H9 (cell line): Measurements from ENCODE around the gene FOXO6. TPM values are rescaled to one million over a fixed set of nuclear protein-coding genes. Genes with fewer than 3 reads are reported as not detected.

ENCODE experiments used
- DNase-seq: peaks from one replicate; pipeline ENCODE4 v3.0.0-alpha.2; 2017
- H2AFZ ChIP-seq: one replicate; pipeline ENCODE4 v1.6.1; 2013; ENCODE audit warnings: mild to moderate bottlenecking, low read length, control low read depth, moderate library complexity
- H2AK5ac ChIP-seq: 2 replicates; pipeline ENCODE4 v1.6.1; 2013; ENCODE audit warnings: low read length, control low read depth, mixed read lengths; ENCODE audit not compliant: insufficient read length
- H2BK120ac ChIP-seq: one replicate; pipeline ENCODE4 v1.6.1; 2013; ENCODE audit warnings: low read depth, mild to moderate bottlenecking, low read length, control low read depth, inconsistent platforms; ENCODE audit not compliant: poor library complexity, severe bottlenecking
- H2BK12ac ChIP-seq: 2 replicates; pipeline ENCODE4 v1.6.1; 2013; ENCODE audit warnings: low read length, control low read depth, mixed read lengths, low read depth; ENCODE audit not compliant: insufficient read length
- H2BK15ac ChIP-seq: 2 replicates; pipeline ENCODE4 v1.6.1; 2013; ENCODE audit warnings: low read depth, low read length, control low read depth
- H2BK20ac ChIP-seq: one replicate; pipeline ENCODE4 v1.6.1; 2013; ENCODE audit warnings: low read depth, mild to moderate bottlenecking, low read length, control low read depth, inconsistent platforms; ENCODE audit not compliant: poor library complexity, severe bottlenecking
- H2BK5ac ChIP-seq: 2 replicates; pipeline ENCODE4 v1.6.1; 2013; ENCODE audit warnings: low read length, control low read depth, mixed read lengths; ENCODE audit not compliant: insufficient read length
- H3K14ac ChIP-seq: 2 replicates; pipeline ENCODE4 v1.6.1; 2013; ENCODE audit warnings: low read length, control low read depth; ENCODE audit not compliant: insufficient read depth
- H3K18ac ChIP-seq: 2 replicates; pipeline ENCODE4 v1.6.1; 2013; ENCODE audit warnings: low read depth, mild to moderate bottlenecking, mixed read lengths, low read length, control low read depth; ENCODE audit not compliant: insufficient read length
- H3K23ac ChIP-seq: 2 replicates; pipeline ENCODE4 v1.6.1; 2013; ENCODE audit warnings: low read length, control low read depth, mixed read lengths, low read depth; ENCODE audit not compliant: insufficient read length
- H3K23me2 ChIP-seq: 2 replicates; pipeline ENCODE4 v1.6.1; 2013; ENCODE audit warnings: low read depth, mild to moderate bottlenecking, mixed read lengths, low read length, control low read depth; ENCODE audit not compliant: insufficient read length, poor library complexity, severe bottlenecking
- H3K27ac ChIP-seq: 2 replicates; pipeline ENCODE4 v1.5.1; 2013; ENCODE audit warnings: low read length, control low read depth, mixed read lengths, low read depth; ENCODE audit not compliant: insufficient read length
- H3K27me3 ChIP-seq: 2 replicates; pipeline ENCODE4 v1.6.1; 2013; ENCODE audit warnings: low read length, control low read depth, inconsistent platforms; ENCODE audit not compliant: insufficient read depth
- H3K4ac ChIP-seq: 2 replicates; pipeline ENCODE4 v1.6.1; 2013; ENCODE audit warnings: low read depth, mild to moderate bottlenecking, control low read depth, inconsistent platforms, low read length, moderate library complexity
- H3K4me1 ChIP-seq: 2 replicates; pipeline ENCODE4 v1.6.1; 2013; ENCODE audit warnings: low read length, control low read depth, inconsistent platforms; ENCODE audit not compliant: insufficient read depth
- H3K4me2 ChIP-seq: 2 replicates; pipeline ENCODE4 v1.6.1; 2013; ENCODE audit warnings: low read length, control low read depth, mixed read lengths; ENCODE audit not compliant: insufficient read length, insufficient read depth
- H3K56ac ChIP-seq: 2 replicates; pipeline ENCODE4 v1.6.1; 2013; ENCODE audit warnings: low read depth, mild to moderate bottlenecking, mixed read lengths, low read length, control low read depth; ENCODE audit not compliant: insufficient read length
- H3K79me1 ChIP-seq: 2 replicates; pipeline ENCODE4 v1.6.1; 2013; ENCODE audit warnings: low read depth, mild to moderate bottlenecking, moderate library complexity, low read length, control low read depth, inconsistent platforms; ENCODE audit not compliant: insufficient read depth, poor library complexity, severe bottlenecking
- H3K79me2 ChIP-seq: 2 replicates; pipeline ENCODE4 v1.6.1; 2013; ENCODE audit warnings: low read length, control low read depth, inconsistent platforms; ENCODE audit not compliant: insufficient read depth
- H3K9ac ChIP-seq: 2 replicates; pipeline ENCODE4 v1.6.1; 2013; ENCODE audit warnings: low read length, control low read depth, mixed read lengths; ENCODE audit not compliant: insufficient read length; ENCODE audit errors: extremely low read depth
- H3K9me3 ChIP-seq: one replicate; pipeline ENCODE4 v1.6.1; 2013; ENCODE audit warnings: low read depth, low read length, inconsistent platforms; ENCODE audit not compliant: control insufficient read depth
- H3T11ph ChIP-seq: one replicate; pipeline ENCODE4 v1.6.1; 2013; ENCODE audit warnings: mild to moderate bottlenecking, low read length, control low read depth, inconsistent platforms
- H4K20me1 ChIP-seq: one replicate; pipeline ENCODE4 v1.6.1; 2013; ENCODE audit not compliant: control insufficient read depth, insufficient read length, insufficient read depth
- H4K5ac ChIP-seq: 2 replicates; pipeline ENCODE4 v1.6.1; 2013; ENCODE audit warnings: low read depth, mild to moderate bottlenecking, mixed read lengths, low read length, control low read depth; ENCODE audit not compliant: insufficient read length
- H4K8ac ChIP-seq: replicated peaks from 2 replicates; pipeline ENCODE4 v1.6.1; 2013; ENCODE audit warnings: low read length, control low read depth, mixed read lengths, low read depth; ENCODE audit not compliant: insufficient read length
- H4K91ac ChIP-seq: 2 replicates; pipeline ENCODE4 v1.6.1; 2013; ENCODE audit warnings: low read depth, mild to moderate bottlenecking, moderate library complexity, mixed read lengths, low read length, control low read depth; ENCODE audit not compliant: insufficient read length
- H3K27ac Mint-ChIP-seq, 3 experiments: 2 replicates in 2 of 3; 3 replicates in 1 of 3; pipeline ENCODE4 v1.8.0; 2020 to 2021; ENCODE audit warnings: mixed read lengths in 3 of 3, mild to moderate bottlenecking in 1 of 3, moderate library complexity in 1 of 3
- H3K27me3 Mint-ChIP-seq: 2 replicates; pipeline ENCODE4 v1.8.0; 2021; ENCODE audit warnings: low read depth, mild to moderate bottlenecking, moderate library complexity, mixed read lengths
- H3K36me3 Mint-ChIP-seq, 3 experiments: 2 replicates in 2 of 3; 3 replicates in 1 of 3; pipeline ENCODE4 v1.8.0; 2020 to 2021; ENCODE audit warnings: low read depth in 3 of 3, mixed read lengths in 3 of 3; ENCODE audit not compliant: insufficient read depth in 1 of 3
- H3K4me1 Mint-ChIP-seq, 2 experiments: 2 replicates each; pipeline ENCODE4 v1.8.0; 2020; ENCODE audit warnings: mixed read lengths in 2 of 2
- H3K4me3 Mint-ChIP-seq, 2 experiments: 2 replicates in 1 of 2; 3 replicates in 1 of 2; pipeline ENCODE4 v1.8.0; 2020 to 2021; ENCODE audit warnings: mild to moderate bottlenecking in 2 of 2, mixed read lengths in 2 of 2, moderate library complexity in 1 of 2
- H3K9me3 Mint-ChIP-seq, 2 experiments: 2 replicates in 1 of 2; 3 replicates in 1 of 2; pipeline ENCODE4 v1.8.0; 2020; ENCODE audit warnings: mild to moderate bottlenecking in 2 of 2, mixed read lengths in 2 of 2, moderate library complexity in 1 of 2
- CTCF ChIP-seq: fragments of 200-600 bp; sonication (generic); conservative IDR thresholded peaks from 3 replicates; pipeline ENCODE4 v1.8.0; 2021; ENCODE audit warnings: antibody characterized with exemption, mild to moderate bottlenecking
- WGBS: extraction: QIAGEN DNeasy Blood & Tissue Kit; methylation state at CpG from one replicate; pipeline ENCODE4 v1.1.7; 2013; ENCODE audit warnings: missing lambda C conversion rate, low lambda C conversion rate, mixed read lengths; ENCODE audit not compliant: insufficient read length; ENCODE audit errors: extremely low coverage; 5-methylcytosine and 5-hydroxymethylcytosine counted together
- total RNA-seq: library from RNA; stranded (reverse); gene quantifications from 2 replicates; pipeline ENCODE4 v1.2.1, GENCODE V29; 2021

Gene FOXO6
- total RNA-seq, 1 experiment from 2014 or later: 0.83 TPM

- H3K27me3 ChIP-seq: no peaks in the 10 kb centered on the region
- H3T11ph ChIP-seq: no peak overlapping the region
- H3K4me1 Mint-ChIP-seq: peaks cover 2 to 4% of the 10 kb centered on the region in 2 experiments
- H3K36me3 Mint-ChIP-seq: no peaks in the 10 kb centered on the region
- no peak overlapping the region for H3K56ac ChIP-seq
- no peak overlapping the region for H3K4me2 ChIP-seq
- H3K27me3 Mint-ChIP-seq: peaks cover 8% of the 10 kb centered on the region; the same call in 1 of the 2 replicates
- H4K8ac ChIP-seq: no peak overlapping the region
- no peak overlapping the region for H2AFZ ChIP-seq
- H2AK5ac ChIP-seq: no peak overlapping the region
- no peak overlapping the region for H4K91ac ChIP-seq
- no CpG with 5 or more reads among the region's 13 CpGs for WGBS
- H3K9me3 ChIP-seq: no peaks in the 10 kb centered on the region
- no peaks in the 10 kb centered on the region for H3K79me1 ChIP-seq
- no peaks in the 10 kb centered on the region for H3K9me3 Mint-ChIP-seq
- H3K4me3 Mint-ChIP-seq: no peak overlapping the region
- no peak overlapping the region for H3K27ac ChIP-seq
- H3K4me1 ChIP-seq: no peaks in the 10 kb centered on the region
- no peak overlapping the region for H3K4ac ChIP-seq
- TF ChIP-seq CTCF: no peak
- H3K79me2 ChIP-seq: no peaks in the 10 kb centered on the region
- H3K23ac ChIP-seq: no peak overlapping the region
- no peak overlapping the region for H3K14ac ChIP-seq
- no peak overlapping the region for H2BK5ac ChIP-seq
- no peaks in the 10 kb centered on the region for H3K23me2 ChIP-seq
- no peak overlapping the region for H2BK15ac ChIP-seq
- H4K5ac ChIP-seq: no peak overlapping the region
- no peak overlapping the region for H2BK120ac ChIP-seq
- H3K27ac Mint-ChIP-seq: no peak overlapping the region
- no peak for DNase-seq
- H2BK12ac ChIP-seq: no peak overlapping the region
- no peak overlapping the region for H2BK20ac ChIP-seq
- no peak overlapping the region for H3K9ac ChIP-seq
- H4K20me1 ChIP-seq: no peaks in the 10 kb centered on the region
- no peak overlapping the region for H3K18ac ChIP-seq
Observed at GRCh38 chr1:41426201-41426890, 65.1 kb downstream of the FOXO6 start.
